Islet precursor cell (in vitro differentiated cells): ENCODE data around the gene TNS1.
A peak's percentile ranks its signal among the peaks of the same experiment; 100 is the strongest.

ENCODE experiments used
- DNase-seq: peaks from one replicate; pipeline ENCODE4 v3.0.0-alpha.2; 2018

TNS1 gene

DNA sequence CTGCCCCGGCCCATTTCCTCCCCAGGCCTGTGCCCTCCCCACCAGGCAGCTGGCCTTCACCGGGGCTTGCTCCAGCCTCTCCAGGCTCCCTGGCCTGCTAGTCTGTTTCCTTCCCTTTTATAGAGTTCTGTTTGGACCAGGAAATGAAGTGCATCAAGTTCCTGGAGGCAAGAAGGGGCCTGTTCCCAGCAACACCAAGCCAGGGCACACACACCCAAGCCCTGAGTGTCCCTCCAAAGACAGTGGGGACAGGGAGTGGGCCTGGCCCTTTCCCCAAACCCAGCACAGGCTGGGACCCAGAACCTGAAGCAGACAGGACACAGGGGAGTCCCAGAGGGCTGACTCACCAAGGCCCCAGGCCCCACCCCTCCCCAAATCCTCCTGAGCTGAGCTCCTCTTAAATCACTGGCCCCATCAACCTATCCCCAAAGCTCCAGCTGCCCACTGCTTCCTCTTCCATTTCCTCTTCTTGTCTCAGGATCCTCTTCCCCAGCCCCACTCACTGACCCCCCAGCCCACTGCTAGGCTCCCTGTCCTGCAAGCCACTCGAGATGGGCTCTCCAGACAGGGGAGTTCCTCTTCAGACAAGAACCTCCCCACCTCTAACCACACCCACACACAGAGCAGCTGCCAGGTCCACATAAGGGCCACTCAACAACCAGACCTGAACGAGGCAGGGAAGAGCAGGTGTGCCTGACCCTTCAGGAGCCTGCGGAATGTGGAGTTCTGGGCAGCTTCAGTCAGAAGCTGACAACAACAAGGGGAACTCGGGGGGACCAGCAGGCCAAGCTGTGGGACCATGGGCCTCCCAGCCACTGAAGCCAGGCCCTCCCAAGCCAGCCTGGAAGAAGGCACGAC is 74.2 kb downstream of the TNS1 start:
- DNase-seq: peak; percentile 65

DNA sequence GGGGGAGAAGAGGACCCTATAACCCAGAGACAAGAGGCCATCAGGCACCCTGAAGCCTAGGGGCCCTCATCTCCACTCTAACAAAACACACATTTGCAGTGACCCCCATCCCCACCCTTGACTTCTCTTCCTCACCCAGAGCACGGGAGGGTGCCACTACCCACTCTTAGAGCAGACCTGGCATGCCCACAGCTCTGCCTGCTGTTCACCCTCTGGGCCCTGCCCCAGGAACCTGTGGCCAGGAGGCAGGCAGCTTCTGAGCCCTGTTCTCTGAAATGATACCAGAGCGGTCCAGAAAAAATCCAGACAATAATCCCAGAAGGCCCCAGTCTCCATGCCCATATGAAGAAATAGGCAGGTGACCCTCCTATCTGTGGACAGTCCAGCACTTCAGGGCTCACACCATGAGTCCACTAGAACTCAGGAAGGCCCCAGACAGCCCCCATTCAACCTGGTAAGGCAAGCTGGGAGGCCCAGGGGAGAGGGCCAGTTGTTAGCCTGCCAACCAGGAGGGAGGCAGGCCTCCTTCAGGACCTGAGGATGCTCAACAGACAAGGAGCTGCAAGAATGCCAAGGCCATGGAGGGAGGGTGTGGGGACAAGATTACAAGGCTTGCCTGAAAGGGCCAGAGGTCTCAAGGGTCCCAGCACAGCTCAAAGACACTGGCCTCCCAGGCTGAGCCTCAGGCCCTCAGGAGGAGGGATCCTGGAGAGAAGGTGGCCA is 75.0 kb downstream of the TNS1 start:
- DNase-seq: no peak

DNA sequence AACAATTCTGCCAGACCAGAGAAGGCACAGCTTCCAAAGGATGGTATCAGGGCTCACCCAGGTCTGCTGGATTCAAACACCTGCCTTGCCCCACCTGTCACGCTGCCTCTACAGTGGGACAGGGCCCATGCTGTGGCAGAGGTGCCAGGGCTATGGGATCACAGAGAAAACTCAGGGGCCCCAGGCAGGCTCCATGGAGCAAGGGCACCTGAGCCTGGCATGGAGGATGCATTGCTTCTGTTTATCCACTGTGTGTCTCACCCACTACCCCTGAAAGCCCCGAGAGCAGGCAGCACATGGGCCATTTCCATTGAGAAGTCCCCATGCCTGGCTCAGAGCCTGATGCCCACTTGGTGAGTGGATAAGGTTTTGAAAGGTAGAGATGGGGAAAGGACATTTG is 76.0 kb downstream of the TNS1 start:
- DNase-seq: no peak

DNA sequence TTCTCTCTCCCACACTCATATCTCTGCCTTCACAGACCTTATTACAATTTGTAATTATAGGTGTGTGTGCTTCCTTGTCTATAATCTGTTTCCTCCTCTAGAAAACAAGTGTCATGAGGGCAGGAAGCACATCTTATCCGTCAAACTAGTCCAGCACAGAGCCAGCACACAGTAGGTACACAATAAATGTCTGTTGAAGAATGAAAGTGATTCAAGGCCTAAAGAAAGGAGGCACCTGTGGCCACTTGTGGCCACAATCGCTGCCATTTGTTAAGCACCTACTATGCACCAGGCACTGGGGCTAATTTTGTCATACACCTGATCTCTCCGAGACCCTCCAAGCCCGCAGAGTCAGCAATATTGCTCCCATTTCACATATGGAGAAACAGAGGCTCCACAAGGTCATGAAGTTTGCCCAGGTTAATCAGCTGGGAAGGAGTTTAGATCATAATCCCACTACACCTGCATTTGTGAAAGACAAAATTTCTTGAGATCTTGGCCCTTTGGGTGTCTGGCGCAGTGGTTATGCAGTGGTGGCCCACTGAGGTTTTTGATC is 78.4 kb downstream of the TNS1 start:
- no peak for DNase-seq

DNA sequence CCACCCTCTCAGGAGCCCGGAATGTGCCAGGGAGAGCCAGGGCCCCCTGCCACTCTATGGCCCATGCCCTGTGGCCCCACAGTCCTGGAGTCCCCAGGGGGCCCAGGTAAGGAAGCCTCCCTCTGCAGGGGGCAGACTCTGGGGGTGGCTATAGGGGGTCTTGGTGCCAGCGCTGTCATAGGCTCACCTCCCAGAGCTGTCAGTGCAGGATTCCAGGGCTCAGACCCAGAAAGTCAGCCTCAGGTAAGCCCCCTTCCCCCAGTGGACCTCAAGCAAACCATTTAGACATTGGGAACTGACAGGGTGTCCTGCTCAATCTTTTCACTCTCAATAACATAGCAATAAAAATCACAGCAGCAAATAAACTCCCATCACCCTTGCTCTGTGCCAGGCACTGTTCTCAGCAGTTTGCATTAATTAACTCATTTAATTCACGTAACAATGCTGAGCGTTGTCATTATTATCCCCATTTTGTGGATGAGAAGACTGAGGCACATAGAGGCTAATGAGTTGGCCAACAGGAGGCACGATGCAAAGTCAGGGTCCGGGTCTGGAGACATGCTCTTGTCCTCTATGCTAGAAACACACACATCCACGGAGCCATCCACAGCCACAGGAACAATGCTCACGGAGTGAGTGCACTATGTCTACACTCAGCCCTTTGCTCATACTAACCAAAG is 79.6 kb downstream of the TNS1 start:
- no peak for DNase-seq

DNA sequence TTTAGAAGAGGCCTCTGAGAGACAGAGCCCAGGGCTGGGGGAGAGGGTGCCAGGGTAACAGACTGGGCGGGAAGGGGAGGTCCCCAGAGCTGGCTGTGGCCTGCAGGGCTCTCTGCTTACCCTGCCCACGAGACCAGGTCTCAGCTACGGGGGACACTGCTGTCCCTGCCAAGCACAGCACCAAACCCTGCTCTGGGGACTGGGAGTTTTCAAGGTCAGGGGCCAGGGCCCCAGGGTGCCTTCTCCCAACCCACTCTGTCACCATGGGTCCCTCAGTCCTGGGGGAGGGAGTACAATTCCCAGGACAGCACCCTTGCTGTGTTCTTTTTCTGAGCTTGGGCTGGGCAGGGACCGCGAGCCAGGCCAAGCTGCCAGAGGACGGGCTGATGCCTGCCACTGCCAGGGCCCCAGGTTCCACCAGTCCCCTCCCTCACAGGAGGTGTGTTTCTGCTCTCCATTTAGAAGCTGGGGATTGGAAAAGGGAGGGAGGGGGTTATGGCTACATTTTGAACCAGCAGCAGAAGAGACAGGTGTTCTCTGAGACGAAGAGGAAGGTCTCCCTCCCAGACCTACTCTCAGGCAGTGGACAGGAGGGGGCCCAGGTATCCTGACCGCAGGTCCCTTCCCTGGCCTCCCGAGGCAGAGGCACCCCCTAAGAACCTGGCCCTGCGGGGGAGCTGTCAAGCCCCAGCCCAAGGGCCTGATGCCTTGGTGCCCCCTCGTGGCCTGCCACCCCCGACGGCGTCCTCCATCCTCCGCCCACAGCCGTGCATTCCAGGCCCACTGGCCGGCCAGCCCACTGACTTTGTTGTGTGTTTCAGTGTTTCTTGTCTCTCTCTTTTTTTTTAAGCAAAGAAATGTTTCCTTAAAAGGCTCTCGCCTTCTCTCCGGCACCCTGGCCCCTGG is 80.4 kb downstream of the TNS1 start:
- DNase-seq: peak; percentile 74

DNA sequence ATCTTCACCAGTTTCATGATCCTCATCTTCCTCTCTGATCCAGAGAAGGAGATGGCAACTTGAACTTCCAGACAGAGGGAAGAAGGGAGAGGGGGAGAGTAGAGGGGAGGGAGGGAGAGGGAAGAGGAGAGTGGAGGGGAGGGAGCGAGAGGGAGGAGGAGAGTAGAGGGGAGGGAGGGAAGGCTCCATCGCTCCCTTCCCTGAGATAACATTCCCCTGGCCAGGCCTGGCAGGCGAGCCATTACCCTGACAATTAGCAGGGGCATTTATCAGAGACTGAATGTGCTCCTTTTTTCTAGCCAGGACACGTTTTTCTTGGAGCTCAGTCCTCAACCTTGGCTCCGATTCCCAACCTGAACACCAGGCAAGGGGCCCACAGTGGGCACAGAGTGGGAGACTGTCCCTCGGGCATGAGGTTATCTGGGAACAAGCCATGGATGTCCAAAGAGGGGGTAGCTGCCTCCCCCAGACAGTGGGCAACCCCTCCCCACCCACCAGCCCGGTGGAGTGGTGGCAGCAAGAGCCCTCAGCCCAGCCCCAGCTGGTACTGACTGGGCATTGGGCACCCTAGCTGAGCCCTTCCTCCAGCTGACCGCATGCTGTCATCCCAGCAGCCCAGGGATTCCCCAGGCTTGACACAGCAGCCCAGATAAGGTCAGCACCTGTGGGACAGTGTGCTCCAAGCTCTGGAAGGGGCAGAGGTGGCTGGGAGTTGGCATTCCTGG is 81.8 kb downstream of the TNS1 start:
- peak; percentile 91 for DNase-seq

DNA sequence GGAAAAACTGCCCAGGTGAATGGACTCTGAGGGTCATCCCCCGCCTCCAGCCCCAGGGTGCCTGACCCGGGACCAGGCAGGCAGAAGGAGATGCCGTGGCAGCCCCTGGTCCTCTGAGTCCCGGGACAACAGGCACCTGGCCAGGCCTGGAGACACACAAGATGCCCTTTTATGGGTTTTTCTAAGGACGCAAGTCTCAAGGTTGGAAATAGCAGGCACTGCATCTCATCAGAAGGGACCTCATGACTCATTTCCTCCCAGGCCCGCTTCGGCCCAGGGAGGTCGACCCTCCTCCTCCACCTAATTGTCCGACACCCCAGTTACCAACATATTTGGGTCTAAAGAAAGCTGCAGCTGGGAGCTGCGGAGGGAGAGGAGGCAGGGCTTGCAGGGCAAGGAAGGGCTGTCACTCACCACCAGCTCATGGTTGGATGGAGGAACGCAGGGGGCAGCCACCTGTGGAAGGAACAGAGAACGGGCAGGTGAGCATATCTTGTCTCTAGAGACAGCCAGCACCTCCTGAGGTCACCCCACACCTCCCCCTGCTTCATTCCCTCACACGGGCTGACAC is 82.9 kb downstream of the TNS1 start:
- peak; percentile 94 for DNase-seq

DNA sequence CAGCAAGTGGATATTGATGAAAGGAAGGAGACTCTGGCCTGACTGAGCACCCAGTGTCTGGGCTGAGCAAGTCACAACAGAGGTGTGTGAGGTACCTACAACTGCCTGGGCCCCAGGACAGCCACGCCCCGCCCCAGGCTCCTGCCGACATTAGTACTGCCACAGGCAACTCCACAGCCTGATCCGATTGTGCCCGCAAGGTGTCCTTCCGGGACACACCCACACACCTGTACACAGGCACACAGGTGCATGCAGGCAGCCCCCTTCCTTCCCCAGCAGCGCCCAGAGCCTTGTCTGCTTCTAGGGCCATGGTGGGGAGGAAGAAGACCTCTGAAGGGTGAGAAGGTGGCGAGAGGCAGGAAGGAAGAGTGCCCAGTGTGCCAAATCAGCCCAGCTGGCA is 83.6 kb downstream of the TNS1 start:
- no peak for DNase-seq

DNA sequence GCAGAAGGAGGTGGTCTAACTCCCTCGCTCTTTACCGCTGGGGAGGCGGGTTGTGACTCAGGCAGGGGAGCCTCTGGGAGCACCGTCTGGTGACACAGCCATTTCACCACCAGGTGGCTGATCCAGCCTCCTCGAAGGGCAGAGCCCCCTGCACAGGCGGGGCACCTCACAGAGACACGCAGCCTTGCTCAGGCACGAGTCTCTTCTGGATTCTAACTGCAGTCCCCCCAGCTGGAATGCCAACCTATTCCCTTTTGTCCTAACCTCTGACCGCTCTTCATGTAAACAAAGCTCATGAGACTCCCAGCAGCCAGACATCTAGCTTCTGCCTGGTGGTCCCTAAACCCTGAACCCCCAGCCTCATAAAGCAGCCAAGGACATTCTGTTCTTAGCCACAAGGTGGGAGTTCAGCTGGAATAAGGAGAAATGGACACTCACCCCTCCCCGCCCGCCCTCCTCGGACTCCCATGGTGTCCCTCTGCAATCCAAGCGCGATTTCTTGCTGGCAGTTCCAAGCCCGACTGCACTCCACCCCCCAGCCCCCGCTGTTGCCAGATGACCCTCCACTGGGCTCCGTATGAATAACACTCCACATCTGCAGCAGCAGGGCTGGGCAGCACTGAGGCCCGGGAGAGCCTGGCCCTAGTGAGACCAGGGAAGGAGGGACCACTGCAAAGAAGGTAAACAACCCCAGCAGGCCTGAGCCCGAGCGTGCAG is 84.3 kb downstream of the TNS1 start:
- peak; percentile 79 for DNase-seq

DNA sequence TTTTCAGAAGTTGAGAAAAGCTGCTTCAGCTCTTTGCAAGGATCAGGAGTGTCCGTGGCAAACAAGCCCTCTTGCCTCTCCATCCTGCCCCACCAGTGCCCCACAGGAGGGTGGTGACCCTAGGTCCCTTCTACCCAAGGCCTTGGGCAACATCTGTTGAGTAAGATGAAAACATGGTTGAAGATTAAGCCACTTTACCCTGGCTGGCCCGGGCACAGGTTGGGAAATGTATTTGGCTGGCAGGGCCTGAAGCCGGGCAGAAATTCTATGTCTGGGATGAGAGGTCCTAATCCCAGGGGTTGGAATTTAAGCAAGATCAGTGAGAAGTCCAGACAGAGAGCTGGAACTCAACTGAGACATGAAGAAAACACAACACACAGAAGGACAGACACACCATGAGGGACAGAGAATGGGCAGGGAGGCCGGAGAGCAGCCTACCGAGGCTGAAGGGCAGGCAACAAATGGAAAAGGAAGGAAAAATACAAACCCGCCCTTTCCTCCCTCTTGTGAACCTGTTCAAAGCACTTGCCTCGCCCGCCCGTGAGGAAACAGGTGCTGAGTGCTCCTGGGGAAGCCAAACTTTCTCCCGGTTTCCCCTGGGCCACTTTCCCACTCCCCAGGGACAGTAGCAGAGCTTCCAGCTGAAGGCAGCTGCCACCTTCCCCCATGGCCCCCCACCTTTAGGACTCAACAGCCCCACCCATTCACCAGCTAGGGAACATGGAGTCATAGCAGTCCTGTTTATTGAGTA is 86.1 kb downstream of the TNS1 start:
- DNase-seq: no peak

DNA sequence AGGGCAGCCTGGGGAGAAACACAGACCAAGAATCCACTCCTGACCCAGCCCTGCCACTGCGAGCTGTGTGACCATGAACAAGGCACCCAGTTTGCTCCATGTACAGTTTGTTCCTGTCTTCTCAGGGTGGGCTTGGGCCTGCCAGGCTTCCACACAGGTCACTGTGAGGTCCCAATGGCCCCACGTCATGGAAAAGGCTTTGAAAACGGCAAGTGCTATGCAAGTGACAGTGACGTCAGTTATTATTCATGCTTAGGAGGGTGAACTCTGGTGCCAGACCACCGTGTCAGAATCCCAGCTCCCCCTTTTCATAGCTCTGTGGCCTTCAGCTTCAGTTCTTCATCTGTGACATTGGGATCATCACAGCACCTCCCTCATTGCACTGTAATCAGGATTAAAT is 87.1 kb downstream of the TNS1 start:
- DNase-seq: no peak

DNA sequence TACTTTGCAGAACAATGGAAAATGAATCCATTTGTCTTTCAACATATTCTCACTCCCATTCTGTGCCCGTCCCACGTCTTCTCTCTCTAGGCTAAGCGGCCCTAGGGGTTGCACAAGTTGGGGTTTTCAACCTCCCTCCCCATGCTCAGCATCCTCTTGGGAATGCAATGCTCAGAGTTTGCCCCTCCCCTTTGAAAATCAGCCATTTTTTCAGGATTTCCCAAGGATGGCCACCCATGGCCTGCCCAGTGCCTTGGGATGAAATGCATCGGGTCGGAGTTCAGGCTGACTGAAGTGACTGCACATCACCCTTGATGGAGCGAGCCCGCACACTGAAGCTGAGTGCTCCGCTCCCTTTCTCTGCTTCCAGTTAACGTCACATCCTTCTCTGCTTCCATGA is 87.9 kb downstream of the TNS1 start:
- DNase-seq: no peak

DNA sequence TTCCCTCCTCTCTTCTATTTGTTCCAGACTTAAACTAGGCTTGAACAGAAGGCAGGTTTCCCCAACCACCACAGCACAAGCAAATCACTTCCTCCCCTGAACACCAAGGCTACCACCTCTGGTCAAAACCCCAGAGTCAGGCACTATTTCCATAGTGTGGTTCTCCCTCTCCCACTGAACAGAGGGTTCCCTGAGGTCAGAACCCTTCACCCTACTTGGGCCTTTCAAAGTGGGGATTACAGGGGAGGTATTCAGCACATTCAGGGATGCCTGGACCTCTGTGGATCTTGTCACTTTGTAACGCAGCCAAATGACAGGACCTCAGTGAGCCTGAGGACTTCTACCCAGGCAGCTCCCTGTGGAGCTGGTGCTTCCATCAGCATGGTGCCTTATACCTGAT is 88.7 kb downstream of the TNS1 start:
- DNase-seq: no peak

DNA sequence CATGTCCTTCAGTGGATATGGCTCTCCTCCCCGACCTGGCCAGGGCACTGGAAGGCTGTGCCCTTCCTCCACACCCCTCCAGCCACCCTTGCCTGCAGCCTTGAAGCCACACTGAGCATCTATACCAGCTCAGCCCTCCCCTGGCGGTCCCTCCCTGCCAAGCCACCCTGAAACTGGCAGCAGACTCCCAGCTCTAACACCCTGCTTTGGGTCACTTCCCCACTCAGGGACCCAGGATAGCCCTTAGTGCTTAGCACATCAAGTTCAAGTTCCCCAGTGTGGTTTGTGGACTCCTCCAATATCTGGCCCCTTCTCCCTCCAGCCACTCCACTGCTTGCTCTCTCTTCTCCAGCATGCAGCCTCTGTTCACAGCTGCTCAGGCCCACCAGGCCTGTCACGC is 89.4 kb downstream of the TNS1 start:
- DNase-seq: no peak

DNA sequence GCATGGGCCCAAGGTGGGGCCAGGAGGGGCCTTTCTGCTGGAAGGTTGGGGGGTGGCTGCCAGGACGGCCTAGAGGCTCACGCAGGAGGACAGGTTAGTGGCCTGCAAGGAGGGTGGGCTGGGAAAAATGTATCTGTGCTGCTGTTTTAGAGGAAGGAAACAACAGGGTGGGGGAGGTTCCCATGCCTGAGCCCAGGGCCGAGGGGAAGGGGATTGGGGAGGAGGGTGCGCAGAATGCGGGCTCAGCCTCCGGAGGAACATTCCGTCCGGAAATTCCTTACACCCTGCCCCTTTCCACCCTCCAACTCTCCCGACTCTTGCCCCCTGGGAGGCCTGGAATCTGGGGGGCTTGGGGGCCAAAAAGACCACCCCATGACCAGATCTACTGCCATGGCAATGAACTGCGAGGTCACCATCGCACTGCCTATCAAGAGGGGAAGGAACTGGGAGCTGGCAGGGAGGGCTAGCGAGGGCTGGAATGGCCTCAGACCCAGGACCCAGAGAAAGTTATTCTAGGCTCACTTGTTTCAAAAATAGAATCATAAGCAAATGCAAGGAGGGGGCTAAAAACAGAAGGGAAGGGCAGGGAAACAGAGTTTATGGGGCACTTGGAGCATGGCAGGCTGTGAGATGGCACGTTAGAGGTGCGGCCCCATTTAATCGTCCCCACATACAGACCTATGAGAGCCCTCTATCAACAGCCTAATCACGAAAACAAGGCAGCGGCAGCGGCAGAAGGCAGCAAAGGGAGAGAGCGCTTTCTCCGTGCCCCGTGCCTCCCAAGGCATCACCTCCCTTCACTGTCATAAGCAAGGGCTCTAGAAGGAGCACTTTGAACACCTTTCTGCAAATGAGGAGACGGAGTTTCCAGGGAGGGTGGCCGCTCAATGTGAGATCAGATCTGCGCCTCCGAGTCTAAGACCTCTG is 90.4 kb downstream of the TNS1 start:
- no peak for DNase-seq

DNA sequence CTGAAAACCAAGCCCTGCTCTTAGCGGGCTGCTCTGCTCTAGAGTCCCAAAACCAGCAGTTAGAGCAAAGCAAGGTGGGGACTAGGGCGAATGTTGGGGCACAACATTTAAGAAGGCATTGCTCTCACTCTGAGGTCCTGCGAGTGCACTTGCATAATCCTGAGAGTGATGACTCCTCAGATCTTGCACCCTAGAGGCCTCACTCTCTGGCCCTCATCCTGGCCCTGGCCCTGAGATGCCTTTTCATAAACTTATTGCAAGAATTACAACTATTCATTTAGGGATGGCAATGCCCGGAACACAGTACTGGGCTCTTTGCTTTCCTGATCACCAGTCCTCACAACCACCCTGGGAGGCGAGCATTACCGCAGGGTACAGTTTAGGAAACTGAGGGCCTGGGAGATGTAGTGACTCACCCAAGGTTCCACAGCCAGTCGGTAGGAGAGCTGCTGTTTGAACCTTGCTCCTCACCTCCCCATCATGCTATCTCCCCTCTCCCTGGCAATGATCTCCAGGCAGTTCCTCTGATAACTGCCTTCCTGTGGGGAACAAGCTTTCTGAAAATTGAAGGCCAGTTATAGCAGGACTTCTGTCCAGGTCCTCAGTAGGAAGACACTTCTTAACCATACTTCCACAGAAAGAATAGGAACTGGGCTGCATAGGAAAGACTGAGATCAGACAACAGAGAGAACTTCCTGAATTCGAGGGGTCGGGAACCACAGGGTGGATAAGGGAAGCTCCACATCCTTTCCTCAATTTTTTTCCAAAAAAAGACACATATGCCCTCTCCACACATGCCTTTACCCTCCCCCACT is 91.3 kb downstream of the TNS1 start:
- no peak for DNase-seq

DNA sequence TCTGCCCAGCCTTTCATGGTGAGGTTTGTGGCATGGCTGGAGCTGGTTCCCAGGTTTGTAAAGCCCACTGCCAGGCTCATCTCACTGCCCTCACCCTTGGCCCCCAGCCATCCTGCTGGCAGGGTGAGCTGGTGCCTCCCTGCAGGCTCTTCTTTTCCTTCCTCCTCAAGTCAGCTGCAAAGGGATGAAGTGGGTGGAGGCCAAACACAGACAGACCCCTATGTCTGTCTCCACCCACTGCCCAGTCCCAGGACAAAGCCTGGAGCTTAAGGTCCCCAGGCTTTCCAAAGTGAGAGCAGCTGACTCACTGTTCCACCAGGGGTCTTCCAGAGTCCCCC is 92.0 kb downstream of the TNS1 start:
- DNase-seq: no peak
